Breast epithelium (tissue), 3 donors: Measurements from ENCODE around the gene DYDC2.

ENCODE experiments used
- POLR2AphosphoS5 ChIP-seq, 3 donors: sonication (generic); formaldehyde crosslinking; IDR thresholded peaks; one replicate each; pipeline ENCODE4 v1.6.1; 2017; ENCODE audit warnings: antibody characterized with exemption in 3 of 3
- TF ChIP-seq, protein P1 (sequence below), 3 donors: fragments of 450-650 bp; IDR thresholded peaks; one replicate each; pipeline ENCODE4 v1.5.1; 2016 to 2017; ENCODE audit warnings: antibody characterized with exemption in 3 of 3, mild to moderate bottlenecking in 3 of 3, moderate library complexity in 3 of 3

DNA sequence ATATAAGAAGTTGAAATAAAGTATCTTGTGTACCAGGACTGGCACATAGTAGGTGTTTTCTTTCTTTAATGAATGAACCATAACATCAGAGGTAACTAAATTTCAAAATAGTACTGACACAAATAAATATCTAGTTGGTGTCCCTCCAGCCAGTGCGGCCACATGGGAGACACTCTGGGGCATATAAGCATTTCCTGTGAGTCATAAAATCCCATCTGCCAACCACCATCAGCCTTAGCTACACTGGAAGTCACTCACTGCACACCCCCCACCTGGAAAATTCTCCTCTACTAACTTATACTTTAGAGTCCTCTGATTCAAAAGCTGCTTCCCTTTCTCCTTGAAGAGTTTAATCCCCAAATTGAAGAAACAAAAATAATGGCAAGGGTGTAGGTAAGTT is 32.5 kb upstream of the DYDC2 start:
- TF ChIP-seq, protein P1, sequence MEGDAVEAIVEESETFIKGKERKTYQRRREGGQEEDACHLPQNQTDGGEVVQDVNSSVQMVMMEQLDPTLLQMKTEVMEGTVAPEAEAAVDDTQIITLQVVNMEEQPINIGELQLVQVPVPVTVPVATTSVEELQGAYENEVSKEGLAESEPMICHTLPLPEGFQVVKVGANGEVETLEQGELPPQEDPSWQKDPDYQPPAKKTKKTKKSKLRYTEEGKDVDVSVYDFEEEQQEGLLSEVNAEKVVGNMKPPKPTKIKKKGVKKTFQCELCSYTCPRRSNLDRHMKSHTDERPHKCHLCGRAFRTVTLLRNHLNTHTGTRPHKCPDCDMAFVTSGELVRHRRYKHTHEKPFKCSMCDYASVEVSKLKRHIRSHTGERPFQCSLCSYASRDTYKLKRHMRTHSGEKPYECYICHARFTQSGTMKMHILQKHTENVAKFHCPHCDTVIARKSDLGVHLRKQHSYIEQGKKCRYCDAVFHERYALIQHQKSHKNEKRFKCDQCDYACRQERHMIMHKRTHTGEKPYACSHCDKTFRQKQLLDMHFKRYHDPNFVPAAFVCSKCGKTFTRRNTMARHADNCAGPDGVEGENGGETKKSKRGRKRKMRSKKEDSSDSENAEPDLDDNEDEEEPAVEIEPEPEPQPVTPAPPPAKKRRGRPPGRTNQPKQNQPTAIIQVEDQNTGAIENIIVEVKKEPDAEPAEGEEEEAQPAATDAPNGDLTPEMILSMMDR (IDR thresholded peaks at IDR 0.05), result no peak
- no peak for TF ChIP-seq POLR2AphosphoS5 (IDR thresholded peaks at IDR 0.05)
